Activated CD4-positive, alpha-beta T cell treated with anti-CD3 and anti-CD28 coated beads, Interleukin-2, amount 50 U/mL, for 48 hours (primary cell): ENCODE data around the gene FAM13A.
"Not testable (repeated sequence)": the region's sequence is repeated elsewhere in the genome, so short reads cannot be mapped to it uniquely, and the experiment has no call there.

Experiments used
- DNase-seq, 2 experiments: peaks; one replicate each; pipeline ENCODE4 v3.0.0-alpha.2; 2020

The FAM13A gene

DNA sequence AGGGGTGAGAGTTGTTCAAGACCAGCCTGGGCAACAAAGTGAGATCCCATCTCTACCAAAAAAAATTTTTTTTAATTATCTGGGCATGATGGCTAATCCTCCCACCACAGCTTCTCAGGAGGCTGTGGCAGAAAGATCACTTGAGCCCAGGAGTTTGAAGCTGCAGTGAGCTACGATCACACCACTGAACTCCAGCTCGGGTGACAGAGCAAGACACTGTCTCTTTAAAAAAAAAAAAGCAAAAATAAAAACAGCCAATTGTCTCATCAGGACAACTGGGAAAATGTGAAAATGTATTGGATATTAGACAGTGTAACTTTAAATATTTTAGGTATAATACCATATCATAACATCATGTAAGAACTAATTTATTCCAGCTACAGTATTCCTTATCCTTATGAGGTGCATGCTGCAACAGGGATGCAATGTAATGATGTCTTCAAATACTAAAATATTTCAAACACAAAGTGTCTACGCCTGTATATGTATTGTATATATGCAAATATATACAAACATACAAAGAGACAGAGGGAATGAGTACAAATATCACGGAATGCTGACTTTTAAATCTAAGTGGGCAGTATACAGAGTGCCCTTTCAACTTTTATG, 17.2 kb downstream of the FAM13A start:
- no peak for DNase-seq

DNA sequence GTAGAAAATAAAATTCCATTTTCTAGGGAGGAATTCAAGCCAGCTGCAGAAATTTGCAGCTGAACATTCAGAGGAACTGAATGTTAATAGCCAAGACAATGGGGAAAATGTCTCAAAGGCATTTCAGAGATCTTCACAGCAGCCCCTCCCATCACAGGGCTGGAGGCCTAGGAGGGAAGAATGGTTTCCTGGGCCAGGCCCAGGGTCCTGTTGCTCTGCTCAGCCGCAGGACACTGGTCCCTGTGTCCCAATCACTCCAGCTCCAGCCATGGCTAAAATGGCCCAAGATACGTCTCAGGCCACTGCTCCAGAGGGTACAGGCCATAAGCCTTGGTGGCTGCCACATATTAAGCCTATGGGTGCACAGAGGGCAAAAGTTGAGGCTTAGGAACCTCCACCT, 20.4 kb downstream of the FAM13A start:
- no peak for DNase-seq

DNA sequence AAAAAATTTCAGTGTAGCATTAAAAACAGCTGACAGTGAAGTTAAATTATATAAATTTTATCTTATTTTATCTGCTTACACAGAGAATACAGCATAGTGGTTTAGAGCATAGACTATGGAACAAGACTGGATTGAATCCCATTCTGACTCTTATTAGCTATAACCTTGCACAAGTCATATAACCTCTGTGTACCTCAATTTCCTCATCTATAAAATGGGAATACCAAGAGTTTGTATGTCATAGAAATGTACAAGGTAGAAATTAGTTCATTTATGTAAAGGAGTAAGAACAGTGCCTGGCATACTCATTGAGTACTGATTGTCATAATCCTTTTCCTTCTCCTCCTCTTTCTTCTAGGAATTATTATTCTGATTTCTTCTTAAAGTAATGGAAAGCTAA, 25.7 kb downstream of the FAM13A start:
- no peak for DNase-seq

DNA sequence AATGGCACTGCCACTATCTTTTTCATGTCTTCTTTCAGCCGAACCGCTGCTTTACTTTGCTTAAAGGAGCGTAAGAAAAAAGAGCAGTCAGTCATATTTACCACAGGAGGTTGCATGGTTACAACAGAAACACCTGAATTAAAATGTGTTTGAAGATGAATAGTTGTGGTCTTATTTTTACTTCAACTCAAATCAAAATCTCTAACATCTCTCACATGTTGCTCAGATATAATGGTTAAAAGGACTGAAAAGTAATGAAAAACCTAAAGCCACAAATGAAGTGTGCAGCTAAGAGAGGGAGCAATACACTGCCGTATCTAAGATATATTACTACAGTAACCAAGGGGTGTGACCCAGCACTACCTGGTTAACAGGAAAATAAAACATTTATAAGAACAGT, 27.4 kb downstream of the FAM13A start:
- no peak for DNase-seq

DNA sequence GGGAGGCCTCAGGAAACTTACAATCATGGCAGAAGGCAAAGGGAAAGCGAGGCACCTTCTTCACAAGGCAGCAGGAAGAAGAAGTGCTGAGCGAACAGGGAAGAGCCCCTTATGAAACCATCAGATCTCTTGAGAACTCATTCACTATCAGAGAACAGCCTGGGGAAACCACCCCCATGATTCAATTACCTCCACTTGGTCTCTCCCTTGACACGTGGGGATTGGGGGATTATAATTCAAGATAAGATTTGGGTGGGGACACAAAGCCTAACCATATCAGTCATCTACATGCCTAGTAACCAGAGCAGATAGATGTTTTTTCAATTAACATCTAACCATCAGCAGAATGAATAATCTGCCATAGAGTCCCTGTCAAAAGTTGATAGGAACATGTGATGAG, 30.4 kb downstream of the FAM13A start:
- no peak for DNase-seq

DNA sequence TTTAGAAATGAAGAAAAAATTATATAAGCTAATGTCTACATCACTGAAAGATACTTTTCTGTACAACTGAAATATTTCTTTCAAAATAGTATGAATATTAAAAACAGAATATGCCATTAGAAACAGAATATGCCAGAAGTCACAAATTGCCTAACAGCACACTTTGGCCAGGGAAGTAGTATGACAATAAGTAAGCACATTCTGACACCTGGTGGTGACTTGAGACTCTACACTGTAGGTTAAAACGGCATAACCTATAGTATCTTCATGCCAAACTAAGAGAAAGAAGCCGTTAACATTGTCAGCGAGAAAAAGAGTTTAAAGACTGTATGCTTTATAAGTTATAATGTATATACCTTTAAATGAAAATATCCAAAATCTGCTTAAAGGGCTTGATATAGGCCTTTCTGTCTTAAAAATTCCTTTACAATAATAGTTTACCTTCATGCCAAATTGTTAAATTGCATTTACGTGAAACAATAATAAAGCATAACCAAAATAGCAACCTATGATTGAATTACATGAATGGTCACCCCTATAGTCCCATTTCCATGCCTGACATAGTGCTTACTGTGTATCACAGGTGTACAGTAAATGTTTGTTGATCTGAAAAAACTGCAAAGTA, 32.8 kb downstream of the FAM13A start:
- peak; percentile 17 to 36 for DNase-seq

DNA sequence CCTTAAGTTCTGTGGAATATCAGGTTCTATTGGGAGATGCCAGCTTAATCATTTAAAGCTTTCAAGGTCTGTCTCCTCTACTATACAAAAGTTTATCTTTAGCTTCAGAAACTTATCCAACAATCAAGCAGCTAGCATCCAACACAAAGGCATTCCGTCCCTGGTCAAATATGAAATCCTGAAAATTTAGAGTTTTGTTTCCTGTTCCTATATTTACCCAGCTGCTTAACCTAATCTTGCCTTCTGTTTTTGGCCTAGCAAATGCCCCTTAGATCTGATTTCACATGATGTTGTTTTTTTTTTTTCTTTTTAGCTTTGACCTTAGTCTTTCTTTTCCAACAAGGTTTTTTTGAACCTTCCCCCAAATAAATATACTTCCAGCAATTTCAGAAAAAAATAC, 33.8 kb downstream of the FAM13A start:
- no peak for DNase-seq

DNA sequence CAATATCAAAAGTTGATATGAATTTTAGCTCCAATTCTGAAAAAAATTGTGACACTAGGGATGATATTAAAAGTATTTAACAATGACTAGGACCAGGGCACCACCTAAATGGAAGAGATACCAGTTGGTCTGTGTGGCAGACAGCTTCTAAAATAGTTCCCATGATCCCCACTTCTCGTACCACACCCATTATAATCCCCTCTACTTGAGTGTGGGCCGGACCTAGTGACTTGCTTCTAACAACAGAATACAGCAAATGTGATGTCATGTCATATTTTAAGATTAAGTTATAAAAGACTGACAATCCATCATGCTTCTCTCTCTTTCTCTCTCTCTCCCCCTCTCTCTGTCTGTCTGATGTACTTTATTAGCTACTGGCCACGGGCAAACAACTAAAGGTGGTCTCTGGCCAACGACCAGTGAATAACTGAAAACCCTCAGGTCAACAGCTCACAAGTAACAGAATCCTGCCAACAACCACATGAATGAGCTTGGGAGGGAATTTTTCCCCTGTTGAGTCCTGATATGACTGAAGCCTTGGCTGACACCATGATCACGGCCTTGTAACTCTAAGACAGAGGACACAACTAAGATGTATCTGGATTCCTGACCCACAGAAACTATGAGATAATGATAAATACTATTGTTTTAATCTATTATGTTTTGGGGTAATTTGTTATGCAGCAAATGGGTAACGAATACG, 34.4 kb downstream of the FAM13A start:
- no peak for DNase-seq

DNA sequence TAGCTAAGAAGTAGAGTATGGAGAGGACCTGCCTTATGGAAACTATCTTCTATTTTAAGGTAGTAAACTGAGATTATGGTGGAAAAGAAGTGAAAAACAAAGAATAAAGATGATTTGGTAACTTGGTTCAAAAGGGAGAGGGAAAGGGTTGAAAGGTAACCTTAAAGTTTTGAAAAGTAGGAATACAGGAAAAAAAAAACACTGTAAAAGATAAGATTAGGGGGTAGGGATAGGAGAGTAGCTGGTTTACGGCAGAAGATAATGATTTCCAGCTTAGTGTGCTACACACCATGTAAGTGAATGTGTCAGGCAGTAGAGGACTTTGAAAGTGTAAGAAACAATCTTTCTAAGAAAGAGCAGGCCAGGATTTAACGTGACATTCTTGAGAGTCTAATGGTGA, 35.3 kb downstream of the FAM13A start:
- no peak for DNase-seq

DNA sequence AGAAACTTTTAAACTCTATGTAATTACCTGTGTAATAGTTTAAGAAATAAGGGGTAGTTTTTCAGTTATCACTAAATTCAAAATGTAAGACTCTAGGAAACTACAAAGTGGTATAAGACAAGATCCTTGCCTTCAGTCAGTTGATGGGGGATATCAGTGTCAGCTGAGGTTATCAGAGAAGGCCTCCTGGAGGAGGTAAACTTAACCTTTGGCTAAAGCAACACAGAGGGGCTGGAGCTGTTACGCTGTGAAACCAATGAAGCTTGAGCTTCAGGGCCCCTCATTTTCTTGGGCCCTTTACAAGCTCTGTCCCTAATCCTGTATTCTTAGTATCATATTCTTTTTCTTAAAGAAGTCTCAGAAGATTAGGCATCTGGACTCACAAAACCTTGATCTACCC, 35.9 kb downstream of the FAM13A start:
- DNase-seq = no peak

DNA sequence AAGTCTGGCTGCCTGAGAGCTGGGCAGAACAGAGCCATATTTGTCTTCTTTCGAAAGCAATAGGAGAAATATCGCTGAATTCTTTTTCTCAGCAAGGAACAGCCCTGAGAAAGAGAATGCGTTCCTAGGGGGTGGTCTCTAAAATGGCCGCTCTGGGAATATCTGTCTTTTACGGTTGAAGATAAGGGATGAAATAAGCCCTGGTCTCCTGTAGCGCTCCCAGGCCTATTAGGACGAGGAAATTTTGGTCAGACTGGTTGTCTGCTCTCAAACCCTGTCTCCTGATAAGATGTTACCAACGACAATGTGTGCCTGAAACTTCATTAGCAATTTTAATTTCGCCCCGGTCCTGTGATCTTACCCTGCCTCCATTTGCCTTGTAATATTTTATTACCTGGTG, 42.1 kb downstream of the FAM13A start:
- not testable (repeated sequence) for DNase-seq

DNA sequence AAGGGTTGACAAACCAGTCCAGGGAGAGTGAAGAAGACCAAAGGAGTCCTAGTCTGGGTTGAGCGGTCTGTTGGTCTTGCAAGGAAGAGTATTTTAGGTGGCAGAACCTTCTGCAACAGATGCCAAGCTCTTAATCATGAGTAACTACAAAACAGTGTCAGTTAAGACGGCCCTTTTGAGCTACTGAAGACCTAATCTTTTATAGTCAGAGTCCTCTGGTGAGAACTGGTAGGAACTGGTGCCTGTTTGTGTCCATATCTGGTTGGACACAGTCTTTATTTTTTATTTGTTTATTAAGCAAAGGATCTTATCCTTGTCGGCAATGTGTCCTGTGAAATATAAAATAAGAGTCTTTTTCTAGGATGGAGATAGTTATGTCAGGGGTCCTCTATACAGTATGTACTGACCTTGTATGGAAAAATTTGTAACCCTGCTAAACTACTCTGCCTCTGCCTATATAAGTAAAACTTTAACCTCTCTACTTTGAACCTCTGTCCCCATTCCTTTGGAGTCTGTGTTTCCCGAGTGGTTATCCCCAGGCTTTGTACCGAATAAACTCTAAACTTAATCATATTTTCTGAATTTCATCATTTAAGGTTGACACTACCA, 47.1 kb downstream of the FAM13A start:
- no peak for DNase-seq

DNA sequence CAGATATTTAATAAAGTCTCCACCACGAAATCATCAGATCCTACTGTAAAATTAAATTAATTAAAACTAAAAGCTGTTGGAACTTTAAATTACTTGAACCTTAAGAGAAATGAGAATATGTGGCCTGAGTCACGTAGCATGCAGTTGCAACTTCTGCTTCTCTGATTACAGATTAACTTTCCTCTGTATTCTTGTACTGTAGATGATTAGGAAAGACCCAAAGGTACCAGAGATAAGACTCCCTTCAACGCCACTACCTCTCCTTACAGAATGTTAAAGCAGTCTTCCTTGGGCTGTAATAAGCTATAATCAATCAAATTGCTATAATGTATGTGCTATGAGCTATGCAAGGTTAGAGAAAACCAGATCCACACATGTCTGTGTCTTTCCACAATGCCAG, 47.9 kb downstream of the FAM13A start:
- DNase-seq = no peak

DNA sequence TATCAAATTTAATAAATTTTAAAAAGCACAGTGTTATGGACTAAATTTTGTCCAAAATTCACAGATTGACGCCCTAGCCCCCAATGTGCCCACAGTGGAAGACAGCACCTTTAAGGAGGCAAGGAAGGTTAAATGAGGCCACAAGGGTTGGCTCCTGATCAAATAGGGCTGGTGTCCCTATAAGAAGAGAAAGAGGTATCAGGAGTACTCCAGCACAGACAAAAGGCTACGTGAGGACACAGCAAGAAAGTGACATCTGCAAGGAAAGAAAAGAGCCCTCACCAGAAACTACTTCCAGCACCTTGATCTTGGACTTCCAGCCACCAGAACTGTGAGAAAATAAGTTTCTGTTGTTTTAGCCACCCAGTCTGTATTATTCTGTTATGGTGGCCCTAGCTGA, 48.8 kb downstream of the FAM13A start:
- no peak for DNase-seq

DNA sequence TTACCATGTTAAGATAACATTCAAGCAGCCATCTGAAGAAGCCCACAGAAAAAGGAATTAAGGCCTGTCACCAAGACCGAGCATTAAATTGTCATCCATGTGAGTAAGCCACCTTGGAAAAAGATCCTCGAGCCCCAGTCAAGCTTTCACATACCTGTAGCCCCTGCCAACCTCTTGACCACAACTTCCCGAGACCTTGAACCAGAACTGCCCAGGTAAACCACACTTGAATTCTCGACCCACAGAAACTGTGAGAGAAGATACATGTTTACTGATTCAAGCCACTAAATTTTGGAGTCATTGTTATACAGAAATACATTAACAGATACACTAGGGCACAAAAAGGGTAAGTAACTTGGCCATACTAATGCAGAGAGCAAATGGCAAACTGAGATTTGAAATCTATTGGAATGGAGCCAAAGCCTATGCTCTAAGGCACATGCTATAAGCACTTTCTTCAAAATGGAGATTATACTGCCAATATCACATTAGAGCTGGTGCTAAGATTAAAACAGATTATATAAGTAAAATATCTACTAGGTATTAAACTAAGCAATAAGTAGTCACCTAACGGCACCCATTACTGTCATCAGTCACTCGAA, 49.5 kb downstream of the FAM13A start:
- DNase-seq = no peak

DNA sequence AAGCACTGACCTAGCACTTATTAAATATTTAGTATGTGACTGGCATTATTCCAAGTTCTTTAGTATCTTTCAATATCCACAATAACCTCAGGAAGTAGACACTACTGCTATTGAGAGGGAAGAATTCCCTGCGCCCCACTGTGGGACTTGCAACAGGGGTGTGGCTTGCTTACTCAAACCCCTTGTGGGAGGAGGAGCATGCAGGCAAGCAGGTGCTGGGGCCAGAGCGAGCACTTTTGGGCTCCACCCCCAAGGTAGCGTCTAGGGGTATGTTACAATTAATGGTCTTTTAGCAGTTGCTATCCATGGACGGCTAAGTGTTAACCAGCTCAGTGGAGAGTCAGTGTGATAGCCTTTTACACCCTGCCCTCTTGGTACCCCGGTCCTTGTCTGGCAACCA, 50.7 kb downstream of the FAM13A start:
- no peak for DNase-seq

DNA sequence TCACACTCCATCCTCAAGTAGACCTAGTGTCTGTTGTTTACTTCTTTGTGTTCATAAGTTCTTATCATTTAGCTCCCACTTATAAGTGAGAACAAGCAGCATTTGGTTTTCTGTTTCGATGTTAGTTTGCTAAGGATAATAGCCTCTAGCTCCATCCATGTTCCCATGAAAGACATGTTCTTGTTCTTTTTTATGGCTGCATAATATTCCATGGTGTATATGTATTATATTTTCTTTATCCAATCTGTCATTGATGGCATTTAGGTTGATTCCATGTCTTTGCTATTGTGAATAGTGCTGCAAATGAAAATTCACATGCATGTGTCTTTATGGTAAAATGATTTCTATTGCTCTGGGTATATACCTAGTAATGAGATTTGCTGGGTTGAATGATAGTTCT, 51.9 kb downstream of the FAM13A start:
- DNase-seq = not testable (repeated sequence)

DNA sequence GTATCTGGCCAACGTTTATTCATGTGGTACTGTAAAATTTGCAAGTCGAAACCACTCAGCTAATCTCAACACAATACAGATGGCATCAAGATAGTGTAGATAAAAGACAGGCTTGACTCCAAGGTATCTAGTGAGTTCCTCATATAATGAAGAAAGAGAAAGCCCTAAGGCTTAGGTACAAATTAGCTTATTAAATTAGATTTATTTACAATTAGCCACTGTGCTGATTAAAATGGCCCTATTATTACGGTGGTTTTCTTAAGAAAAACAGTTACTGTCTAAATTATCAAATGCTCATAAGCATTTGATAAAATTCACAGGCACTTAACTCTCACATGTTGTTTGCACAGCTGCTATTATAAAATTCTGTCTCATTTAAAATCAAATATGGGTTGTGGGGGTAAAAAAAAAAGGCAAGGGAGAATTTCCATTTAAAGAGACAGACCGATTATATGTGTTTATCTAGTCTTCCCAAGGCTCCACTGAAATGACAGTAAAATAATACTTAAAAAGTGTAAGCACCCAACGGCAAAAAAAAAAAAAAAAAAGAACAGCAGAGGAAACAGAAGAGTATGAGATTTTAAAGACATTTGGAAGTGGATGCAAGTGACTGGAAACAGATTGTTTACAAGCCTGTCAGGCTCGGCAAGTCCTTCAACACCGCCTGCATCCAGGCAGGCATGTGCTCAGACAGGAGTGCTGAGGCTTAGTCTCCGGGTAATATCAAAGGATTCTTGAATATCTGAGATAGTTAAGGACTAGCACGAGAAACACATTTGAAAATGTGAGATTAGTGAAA, 55.1 kb downstream of the FAM13A start:
- no peak for DNase-seq

DNA sequence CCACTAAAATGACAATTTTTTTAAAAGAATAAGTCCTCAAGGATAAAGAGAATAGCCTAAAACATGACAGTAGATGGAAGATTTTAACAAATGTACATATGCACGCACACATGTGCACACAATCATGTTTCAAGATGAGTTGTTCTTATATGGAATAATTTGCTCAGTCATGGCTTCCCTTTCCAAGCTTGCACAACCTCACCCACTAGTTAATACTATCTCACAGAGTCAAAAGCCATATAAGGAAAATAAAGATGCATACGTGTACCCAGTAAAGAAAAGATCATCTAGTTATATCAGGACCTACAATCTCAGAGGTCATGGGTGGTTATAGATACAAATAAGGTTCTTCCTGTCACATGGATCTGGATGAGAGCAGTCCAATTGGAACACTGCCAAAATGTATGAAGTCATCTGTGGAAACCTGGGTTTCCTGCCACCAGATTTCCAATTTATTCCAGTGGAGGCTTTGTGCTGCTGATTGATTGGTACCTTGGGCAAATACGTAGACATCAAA, 56.1 kb downstream of the FAM13A start:
- no peak for DNase-seq

DNA sequence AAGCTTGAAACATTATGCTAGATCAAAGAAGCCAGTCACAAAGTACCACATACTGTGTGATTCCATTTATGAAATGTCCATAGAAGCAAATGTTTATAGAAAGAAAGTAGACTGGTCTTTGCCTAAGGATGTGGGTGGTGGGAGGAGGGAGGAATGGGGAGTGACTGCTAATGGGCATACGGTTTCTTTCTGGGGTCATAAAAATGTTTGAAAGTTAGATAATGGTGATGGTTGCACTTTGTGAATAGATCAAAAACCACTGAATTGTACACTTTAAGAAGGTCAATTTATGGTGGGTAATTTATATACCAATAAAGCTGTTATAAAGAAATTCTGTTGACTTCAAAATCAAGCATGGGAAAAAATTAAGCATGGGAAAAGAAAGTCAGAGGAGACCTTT, 56.6 kb downstream of the FAM13A start:
- DNase-seq = no peak

DNA sequence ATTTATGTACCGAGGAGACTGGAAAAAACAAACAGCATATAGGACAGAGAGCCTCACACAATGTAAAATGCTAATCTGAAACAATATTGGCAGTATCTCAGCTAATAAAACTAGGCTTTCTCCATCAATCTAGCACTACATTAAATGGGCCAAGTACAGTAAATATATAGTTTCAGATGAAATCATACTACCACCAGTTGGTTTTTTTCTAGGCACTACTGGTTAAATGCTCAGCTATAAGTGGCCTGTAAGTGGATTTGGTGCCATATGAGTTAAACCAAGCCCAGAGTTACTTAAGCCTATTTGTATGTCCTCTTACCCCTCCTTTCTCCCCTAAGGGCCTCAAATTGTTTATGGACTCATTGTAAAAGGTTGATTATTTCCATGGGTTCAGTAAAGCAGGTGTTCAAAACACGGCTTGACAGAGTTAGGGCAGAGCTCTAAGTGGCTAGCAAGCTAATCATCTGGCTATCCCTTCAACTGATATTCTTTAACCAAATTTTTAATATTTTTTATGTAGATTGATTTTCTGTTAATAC, 57.5 kb downstream of the FAM13A start:
- DNase-seq = no peak

DNA sequence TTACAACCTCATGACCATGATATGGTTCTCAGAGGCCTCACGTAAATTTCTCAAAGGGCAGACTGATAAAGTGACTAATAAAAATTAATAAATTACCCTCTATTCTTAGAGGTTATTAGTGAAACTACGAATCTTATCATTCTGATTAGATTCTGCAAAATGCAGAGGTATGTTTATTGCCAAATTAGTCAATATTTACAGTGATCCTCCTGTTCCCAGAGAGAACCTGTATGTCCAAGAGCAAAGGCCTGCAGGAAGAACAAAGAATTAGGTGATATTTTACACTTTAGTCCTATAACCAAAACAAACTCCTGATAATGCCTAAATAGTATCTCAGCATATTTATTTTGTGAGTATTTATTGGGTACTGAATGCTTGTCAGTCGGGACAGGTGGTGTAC, 58.1 kb downstream of the FAM13A start:
- no peak for DNase-seq
